Panc1 (cell line): ENCODE results near the gene SLC8B1. TPM values are rescaled to one million over a fixed set of nuclear protein-coding genes. Genes with fewer than 3 reads are reported as not detected.

Experiments used
- ATAC-seq: fragments of 200-7000 bp; cut with Tn5 transposase; 2 replicates; pipeline ENCODE4 v1.9.1; 2020; ENCODE audit warnings: mild to moderate bottlenecking, moderate library complexity
- BruUV-seq: library from RNA; stranded (reverse); fragments of 400-500 nt; replicated peaks from 2 replicates; lab custom pipeline; 2021; lab: Mats Ljungman, UMichigan
- CTCF ChIA-PET: fragments of 300-600 bp; sonication (Branson Sonifier 250); formaldehyde crosslinking; loops from one replicate; lab custom pipeline; 2022; ENCODE audit warnings: antibody characterized with exemption; lab: Charles Lee
- POLR2A ChIA-PET: fragments of 300-600 bp; sonication (Branson Sonifier 250); formaldehyde crosslinking; loops from one replicate; lab custom pipeline; 2022; ENCODE audit warnings: antibody characterized with exemption; lab: Charles Lee
- DNase-seq: peaks from one replicate; pipeline ENCODE4 v3.0.0-alpha.2; 2010; ENCODE audit warnings: low read depth, low spot score
- H3K27ac ChIP-seq: 2 replicates; pipeline ENCODE4 v1.5.1; 2011; ENCODE audit warnings: mild to moderate bottlenecking, low read length, inconsistent platforms
- H3K27me3 ChIP-seq: fragments of 200-500 bp; sonication (Bioruptor generic); 2 replicates; pipeline ENCODE4 v1.6.0; 2014; ENCODE audit warnings: low read length, inconsistent platforms; ENCODE audit not compliant: control insufficient read depth, insufficient read depth
- H3K36me3 ChIP-seq: fragments of 200-500 bp; sonication (Bioruptor generic); 2 replicates; pipeline ENCODE4 v1.5.1; 2014; ENCODE audit warnings: inconsistent platforms, mild to moderate bottlenecking, low read length, moderate library complexity; ENCODE audit not compliant: control insufficient read depth, insufficient read depth
- H3K4me1 ChIP-seq: 2 replicates; pipeline ENCODE4 v1.5.1; 2011; ENCODE audit warnings: inconsistent platforms, mild to moderate bottlenecking, low read length, moderate library complexity; ENCODE audit not compliant: control insufficient read depth, insufficient read depth
- H3K4me3 ChIP-seq, 2 experiments: 2 replicates each; pipeline ENCODE4 v1.5.1; 2011 to 2012; ENCODE audit warnings: low read depth in 2 of 2, low read length in 2 of 2, mild to moderate bottlenecking in 2 of 2, inconsistent platforms in 1 of 2, moderate library complexity in 1 of 2
- H3K9me3 ChIP-seq: fragments of 200-500 bp; sonication (Bioruptor generic); 2 replicates; pipeline ENCODE4 v1.5.1; 2014; ENCODE audit warnings: low read depth, mild to moderate bottlenecking, inconsistent platforms, low read length, moderate library complexity; ENCODE audit not compliant: control insufficient read depth, insufficient read depth
- CTCF ChIP-seq: fragments of 450-650 bp; IDR thresholded peaks from 2 replicates; pipeline ENCODE4 v1.5.1; 2017; ENCODE audit warnings: mild to moderate bottlenecking
- POLR2AphosphoS5 ChIP-seq: IDR thresholded peaks from 2 replicates; pipeline ENCODE4 v1.6.1; 2012; ENCODE audit warnings: mild to moderate bottlenecking, low read depth, low read length, moderate library complexity
- REST ChIP-seq, 2 experiments: IDR thresholded peaks; 2 replicates each; pipeline ENCODE4 v1.6.1; 2011 to 2012; ENCODE audit warnings: low read depth in 2 of 2, control low read depth in 1 of 2, low read length in 1 of 2, mild to moderate bottlenecking in 1 of 2, moderate library complexity in 1 of 2; ENCODE audit not compliant: insufficient read depth in 1 of 2
- SIN3A ChIP-seq: IDR thresholded peaks from 2 replicates; pipeline ENCODE4 v1.6.1; 2012; ENCODE audit warnings: low read depth, mild to moderate bottlenecking, low read length, moderate library complexity, borderline replicate concordance; ENCODE audit not compliant: insufficient read depth
- TCF7L2 ChIP-seq: IDR thresholded peaks from 2 replicates; pipeline ENCODE4 v1.6.1; 2011; ENCODE audit warnings: mild to moderate bottlenecking, low read depth, low read length, inconsistent platforms
- in situ Hi-C: cut with HindIII; loops from 2 replicates; pipeline ENCODE4 v1.10.0; 2016; ENCODE audit warnings: low sequenced_read_pairs, low pct_unique_long_range_greater_than_20kb
- intact Hi-C: fragments of 100-400 bp; cut with micrococcal nuclease; formaldehyde crosslinking; loops from one replicate; pipeline ENCODE4 v1.10.0; 2022; ENCODE audit not compliant: unreplicated experiment
- total RNA-seq: library from RNA; stranded (reverse); gene quantifications from one replicate; pipeline ENCODE4 v1.2.1, GENCODE V29; 2021; ENCODE audit not compliant: unreplicated experiment

The SLC8B1 gene
- total RNA-seq, 1 experiment from 2014 or later = 26.7 TPM

DNA sequence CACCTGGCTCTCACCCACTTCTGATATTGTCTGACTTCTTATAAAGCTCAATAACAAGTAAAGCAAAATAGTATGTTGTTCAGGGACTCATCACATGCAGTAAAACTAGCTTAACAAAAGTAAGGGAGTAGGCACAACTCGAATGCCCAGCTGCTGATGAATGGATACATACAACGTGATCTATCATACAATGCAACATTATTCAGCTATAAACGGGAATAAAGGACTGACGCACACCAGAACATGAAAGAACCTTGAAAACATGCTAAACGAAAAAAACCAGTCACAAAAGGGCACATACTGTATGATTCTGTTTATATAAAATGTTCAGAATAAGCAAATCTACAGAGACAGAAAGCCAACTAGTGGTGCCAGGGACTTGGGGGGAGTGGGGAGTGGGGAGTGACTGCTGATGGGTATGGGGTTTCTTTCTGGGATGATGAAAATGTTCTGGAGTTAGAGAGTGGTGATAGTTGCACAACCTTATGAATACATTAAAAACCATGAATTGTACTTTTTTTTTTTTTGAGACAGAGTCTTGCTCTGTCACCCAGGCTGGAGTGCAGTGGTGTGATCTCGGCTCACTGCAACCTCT is 34.6 kb upstream of the SLC8B1 start:
- DNase-seq (no peak), ATAC-seq (no peak)
- Histone ChIP-seq H3K4me3 (no peak overlapping the region), H3K27ac (no peak overlapping the region), H3K36me3 (no peaks in the 10 kb centered on the region), H3K27me3 (no peaks in the 10 kb centered on the region), H3K9me3 (no peaks in the 10 kb centered on the region), H3K4me1 (no peaks in the 10 kb centered on the region)
- no peak for TF ChIP-seq POLR2AphosphoS5
- TF ChIP-seq REST (IDR thresholded peaks at IDR 0.05; ENCODE audit: insufficient read depth in 1 of 2, low read depth in 2 of 2, low read length in 1 of 2) = no peak
- TF ChIP-seq SIN3A = no peak
- no peak for TF ChIP-seq CTCF
- TF ChIP-seq TCF7L2 = no peak
- intact Hi-C loops = no loop called here
- BruUV-seq = no TSS peak
- CTCF ChIA-PET = no interaction called here
- in situ Hi-C loops = no loop called here
- POLR2A ChIA-PET = no interaction called here

- in situ Hi-C loops (no loop called here), intact Hi-C loops (no loop called here)
- no peak overlapping the region for H3K27ac ChIP-seq
- H3K4me3 ChIP-seq = no peak overlapping the region
- CTCF ChIA-PET = no interaction called here
- H3K9me3 ChIP-seq = no peaks in the 10 kb centered on the region
- H3K27me3 ChIP-seq = no peaks in the 10 kb centered on the region
- POLR2A ChIA-PET = no interaction called here
- no peaks in the 10 kb centered on the region for H3K4me1 ChIP-seq
- BruUV-seq = no TSS peak
- ATAC-seq (no peak), DNase-seq (no peak)
- H3K36me3 ChIP-seq = no peaks in the 10 kb centered on the region
- TF ChIP-seq SIN3A (no peak), TCF7L2 (no peak), CTCF (no peak), REST (IDR thresholded peaks at IDR 0.05; ENCODE audit: insufficient read depth in 1 of 2, low read depth in 2 of 2, low read length in 1 of 2) (no peak), POLR2AphosphoS5 (no peak)
These were observed 33.4 kb upstream of the SLC8B1 start for GRCh38 chr12:113368331-113368730.
